ENCODE measurements around the gene PAPSS1.

GRCh38 chr4:107709916-107710315 lies 10.1 kb downstream of the PAPSS1 start:
- TF ChIP-seq SUZ12 (IDR thresholded peaks at IDR 0.05; ENCODE audit: extremely low read depth, insufficient read depth, insufficient read length) (no peak), ZNF274 (IDR thresholded peaks at IDR 0.05; ENCODE audit: low read depth, low read length) (no peak), YY1 (IDR thresholded peaks at IDR 0.05; ENCODE audit: insufficient read depth, insufficient read length) (no peak)
